Spleen (tissue), 7 donors: ENCODE data around the gene ADAMTSL1.

Experiments
- CTCF ChIP-seq, 11 experiments: fragments of 200-600 bp in 7 of 11; fragments of 450-650 bp in 4 of 11; sonication (generic) in 4 of 11; IDR thresholded peaks in 8 of 11; conservative IDR thresholded peaks in 3 of 11; 1 replicate in 7 of 11; 2 replicates in 4 of 11; pipeline versions ENCODE4 v1.4.0 to v1.8.0; 2016 to 2021; ENCODE audit warnings: antibody characterized with exemption in 11 of 11, inconsistent platforms in 4 of 11, mild to moderate bottlenecking in 1 of 11
- POLR2AphosphoS5 ChIP-seq, 3 donors: sonication (generic); formaldehyde crosslinking; IDR thresholded peaks; one replicate each; pipeline ENCODE4 v1.5.1; 2017; ENCODE audit warnings: antibody characterized with exemption in 3 of 3
- donor health status: DM: no; HTN: no; CAD: no; lungs with moderate emphysema.
- donor health status: DM: no; HTN: no; CAD: no.
- donor health status: DM: no; HTN: no; CAD: no.

- TF ChIP-seq CTCF (IDR thresholded peaks at IDR 0.05 in 8 of 11, conservative IDR thresholded peaks at IDR 0.05 in 3 of 11), result no peak
- no peak for TF ChIP-seq POLR2AphosphoS5 (IDR thresholded peaks at IDR 0.05)
Measured at GRCh38 chr9:18936094-18936871, 462.3 kb downstream of the ADAMTSL1 start.
